ENCODE results near the gene PSD2. TPM values are rescaled to one million over a fixed set of nuclear protein-coding genes. Genes with fewer than 3 reads are reported as not detected.

PSD2 gene
- total RNA-seq, 1 experiment from 2014 or later: 0.22 TPM

- Histone ChIP-seq H2BK15ac (ENCODE audit: low read depth, low read length) (no peak overlapping the region), H3K9ac (ENCODE audit: extremely low read depth, insufficient read length, low read length) (no peak overlapping the region), H3K23me2 (ENCODE audit: insufficient read length, low read depth, low read length, poor library complexity, severe bottlenecking) (no peaks in the 10 kb centered on the region), H4K8ac (replicated peaks; ENCODE audit: insufficient read length, low read depth, low read length) (no peak overlapping the region), H4K91ac (ENCODE audit: insufficient read length, low read depth, low read length) (no peak overlapping the region), H2BK5ac (ENCODE audit: insufficient read length, low read length) (no peak overlapping the region), H4K5ac (ENCODE audit: insufficient read length, low read depth, low read length) (no peak overlapping the region), H3K14ac (ENCODE audit: insufficient read depth, low read length) (no peak overlapping the region), H2BK120ac (ENCODE audit: low read depth, low read length, poor library complexity, severe bottlenecking) (no peak overlapping the region), H3K4me1 (ENCODE audit: insufficient read depth, low read length) (no peaks in the 10 kb centered on the region), H3T11ph (ENCODE audit: low read length) (no peak overlapping the region), H2AFZ (ENCODE audit: low read length) (no peak overlapping the region), H2AK5ac (ENCODE audit: insufficient read length, low read length) (no peak overlapping the region), H3K4me2 (ENCODE audit: insufficient read depth, insufficient read length, low read length) (no peak overlapping the region), H4K20me1 (ENCODE audit: control insufficient read depth, insufficient read depth, insufficient read length) (peaks cover 3% of the 10 kb centered on the region), H3K4ac (ENCODE audit: low read depth, low read length) (no peak overlapping the region), H2BK12ac (ENCODE audit: insufficient read length, low read depth, low read length) (no peak overlapping the region), H3K27ac (ENCODE audit: insufficient read length, low read depth, low read length) (no peak overlapping the region), H3K79me2 (ENCODE audit: insufficient read depth, low read length) (no peaks in the 10 kb centered on the region), H3K23ac (ENCODE audit: insufficient read length, low read depth, low read length) (no peak overlapping the region), H3K18ac (ENCODE audit: insufficient read length, low read depth, low read length) (no peak overlapping the region), H3K79me1 (ENCODE audit: insufficient read depth, low read depth, low read length, poor library complexity, severe bottlenecking) (no peaks in the 10 kb centered on the region), H3K27me3 (ENCODE audit: insufficient read depth, low read length) (no peaks in the 10 kb centered on the region), H3K56ac (ENCODE audit: insufficient read length, low read depth, low read length) (no peak overlapping the region), H2BK20ac (ENCODE audit: low read depth, low read length, poor library complexity, severe bottlenecking) (no peak overlapping the region), H3K9me3 (ENCODE audit: control insufficient read depth, low read depth, low read length) (no peaks in the 10 kb centered on the region)
- Mint-ChIP-seq H3K36me3 (ENCODE audit: insufficient read depth in 1 of 3, low read depth in 3 of 3) (no peaks in the 10 kb centered on the region; a peak in 1 of 7 replicates), H3K27me3 (ENCODE audit: low read depth) (peaks cover 40% of the 10 kb centered on the region), H3K4me1 (peaks cover 4 to 16% of the 10 kb centered on the region in 2 experiments; a peak in 1 of 4 replicates), H3K27ac (no peak overlapping the region), H3K9me3 (no peaks in the 10 kb centered on the region), H3K4me3 (no peak overlapping the region)
- WGBS (ENCODE audit: extremely low coverage, insufficient read length, low lambda C conversion rate): no CpG with 5 or more reads among the region's 3 CpGs
- TF ChIP-seq CTCF (conservative IDR thresholded peaks at IDR 0.05): no peak
- DNase-seq: no peak
These were observed 89.1 kb downstream of the PSD2 start for GRCh38 chr5:139884734-139885133.

Measured in H9 (cell line).